ENCODE results near the gene PICALM. TPM values are rescaled to one million over a fixed set of nuclear protein-coding genes. Genes with fewer than 3 reads are reported as not detected.

PICALM gene
- total and polyA plus RNA-seq, 9 of the 15 experiments (the other 6 are each of a cell fraction or from before 2014, with no cell fraction given), result 41.3 to 990 (median 309) TPM

DNA sequence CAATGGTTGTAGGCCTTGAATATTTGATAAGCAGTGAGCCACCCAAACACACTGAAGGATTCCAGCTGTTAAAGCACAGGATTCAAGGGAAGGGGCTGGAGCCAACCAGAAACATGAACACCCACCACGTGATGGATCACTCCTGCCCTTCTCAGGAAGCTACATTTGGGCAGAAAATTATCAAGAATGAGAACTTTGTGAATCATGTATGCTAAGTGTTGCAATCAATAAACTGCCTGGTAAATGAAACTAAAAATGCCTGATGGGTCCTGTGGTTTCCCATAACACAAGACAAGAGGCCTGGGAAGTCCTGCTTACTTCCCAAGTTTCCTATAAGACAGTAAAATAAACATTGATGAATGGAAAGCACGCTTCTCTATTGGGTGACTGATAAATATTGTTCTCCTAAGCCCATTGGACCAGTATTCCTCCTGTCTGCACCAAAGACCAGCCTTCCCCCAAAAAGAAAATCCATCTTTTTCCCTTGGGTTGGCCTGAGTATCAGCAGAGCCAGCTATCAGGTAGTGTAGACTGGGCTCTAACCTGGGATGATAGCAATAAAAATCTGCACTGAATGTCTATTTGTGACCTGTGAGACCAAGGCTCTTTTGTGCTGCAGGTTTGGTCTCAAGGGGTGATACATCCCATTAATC lies 115.3 kb downstream of the PICALM start (continued):
- TF ChIP-seq, protein P1, sequence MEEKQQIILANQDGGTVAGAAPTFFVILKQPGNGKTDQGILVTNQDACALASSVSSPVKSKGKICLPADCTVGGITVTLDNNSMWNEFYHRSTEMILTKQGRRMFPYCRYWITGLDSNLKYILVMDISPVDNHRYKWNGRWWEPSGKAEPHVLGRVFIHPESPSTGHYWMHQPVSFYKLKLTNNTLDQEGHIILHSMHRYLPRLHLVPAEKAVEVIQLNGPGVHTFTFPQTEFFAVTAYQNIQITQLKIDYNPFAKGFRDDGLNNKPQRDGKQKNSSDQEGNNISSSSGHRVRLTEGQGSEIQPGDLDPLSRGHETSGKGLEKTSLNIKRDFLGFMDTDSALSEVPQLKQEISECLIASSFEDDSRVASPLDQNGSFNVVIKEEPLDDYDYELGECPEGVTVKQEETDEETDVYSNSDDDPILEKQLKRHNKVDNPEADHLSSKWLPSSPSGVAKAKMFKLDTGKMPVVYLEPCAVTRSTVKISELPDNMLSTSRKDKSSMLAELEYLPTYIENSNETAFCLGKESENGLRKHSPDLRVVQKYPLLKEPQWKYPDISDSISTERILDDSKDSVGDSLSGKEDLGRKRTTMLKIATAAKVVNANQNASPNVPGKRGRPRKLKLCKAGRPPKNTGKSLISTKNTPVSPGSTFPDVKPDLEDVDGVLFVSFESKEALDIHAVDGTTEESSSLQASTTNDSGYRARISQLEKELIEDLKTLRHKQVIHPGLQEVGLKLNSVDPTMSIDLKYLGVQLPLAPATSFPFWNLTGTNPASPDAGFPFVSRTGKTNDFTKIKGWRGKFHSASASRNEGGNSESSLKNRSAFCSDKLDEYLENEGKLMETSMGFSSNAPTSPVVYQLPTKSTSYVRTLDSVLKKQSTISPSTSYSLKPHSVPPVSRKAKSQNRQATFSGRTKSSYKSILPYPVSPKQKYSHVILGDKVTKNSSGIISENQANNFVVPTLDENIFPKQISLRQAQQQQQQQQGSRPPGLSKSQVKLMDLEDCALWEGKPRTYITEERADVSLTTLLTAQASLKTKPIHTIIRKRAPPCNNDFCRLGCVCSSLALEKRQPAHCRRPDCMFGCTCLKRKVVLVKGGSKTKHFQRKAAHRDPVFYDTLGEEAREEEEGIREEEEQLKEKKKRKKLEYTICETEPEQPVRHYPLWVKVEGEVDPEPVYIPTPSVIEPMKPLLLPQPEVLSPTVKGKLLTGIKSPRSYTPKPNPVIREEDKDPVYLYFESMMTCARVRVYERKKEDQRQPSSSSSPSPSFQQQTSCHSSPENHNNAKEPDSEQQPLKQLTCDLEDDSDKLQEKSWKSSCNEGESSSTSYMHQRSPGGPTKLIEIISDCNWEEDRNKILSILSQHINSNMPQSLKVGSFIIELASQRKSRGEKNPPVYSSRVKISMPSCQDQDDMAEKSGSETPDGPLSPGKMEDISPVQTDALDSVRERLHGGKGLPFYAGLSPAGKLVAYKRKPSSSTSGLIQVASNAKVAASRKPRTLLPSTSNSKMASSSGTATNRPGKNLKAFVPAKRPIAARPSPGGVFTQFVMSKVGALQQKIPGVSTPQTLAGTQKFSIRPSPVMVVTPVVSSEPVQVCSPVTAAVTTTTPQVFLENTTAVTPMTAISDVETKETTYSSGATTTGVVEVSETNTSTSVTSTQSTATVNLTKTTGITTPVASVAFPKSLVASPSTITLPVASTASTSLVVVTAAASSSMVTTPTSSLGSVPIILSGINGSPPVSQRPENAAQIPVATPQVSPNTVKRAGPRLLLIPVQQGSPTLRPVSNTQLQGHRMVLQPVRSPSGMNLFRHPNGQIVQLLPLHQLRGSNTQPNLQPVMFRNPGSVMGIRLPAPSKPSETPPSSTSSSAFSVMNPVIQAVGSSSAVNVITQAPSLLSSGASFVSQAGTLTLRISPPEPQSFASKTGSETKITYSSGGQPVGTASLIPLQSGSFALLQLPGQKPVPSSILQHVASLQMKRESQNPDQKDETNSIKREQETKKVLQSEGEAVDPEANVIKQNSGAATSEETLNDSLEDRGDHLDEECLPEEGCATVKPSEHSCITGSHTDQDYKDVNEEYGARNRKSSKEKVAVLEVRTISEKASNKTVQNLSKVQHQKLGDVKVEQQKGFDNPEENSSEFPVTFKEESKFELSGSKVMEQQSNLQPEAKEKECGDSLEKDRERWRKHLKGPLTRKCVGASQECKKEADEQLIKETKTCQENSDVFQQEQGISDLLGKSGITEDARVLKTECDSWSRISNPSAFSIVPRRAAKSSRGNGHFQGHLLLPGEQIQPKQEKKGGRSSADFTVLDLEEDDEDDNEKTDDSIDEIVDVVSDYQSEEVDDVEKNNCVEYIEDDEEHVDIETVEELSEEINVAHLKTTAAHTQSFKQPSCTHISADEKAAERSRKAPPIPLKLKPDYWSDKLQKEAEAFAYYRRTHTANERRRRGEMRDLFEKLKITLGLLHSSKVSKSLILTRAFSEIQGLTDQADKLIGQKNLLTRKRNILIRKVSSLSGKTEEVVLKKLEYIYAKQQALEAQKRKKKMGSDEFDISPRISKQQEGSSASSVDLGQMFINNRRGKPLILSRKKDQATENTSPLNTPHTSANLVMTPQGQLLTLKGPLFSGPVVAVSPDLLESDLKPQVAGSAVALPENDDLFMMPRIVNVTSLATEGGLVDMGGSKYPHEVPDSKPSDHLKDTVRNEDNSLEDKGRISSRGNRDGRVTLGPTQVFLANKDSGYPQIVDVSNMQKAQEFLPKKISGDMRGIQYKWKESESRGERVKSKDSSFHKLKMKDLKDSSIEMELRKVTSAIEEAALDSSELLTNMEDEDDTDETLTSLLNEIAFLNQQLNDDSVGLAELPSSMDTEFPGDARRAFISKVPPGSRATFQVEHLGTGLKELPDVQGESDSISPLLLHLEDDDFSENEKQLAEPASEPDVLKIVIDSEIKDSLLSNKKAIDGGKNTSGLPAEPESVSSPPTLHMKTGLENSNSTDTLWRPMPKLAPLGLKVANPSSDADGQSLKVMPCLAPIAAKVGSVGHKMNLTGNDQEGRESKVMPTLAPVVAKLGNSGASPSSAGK (IDR thresholded peaks at IDR 0.05), result no peak
- TF ChIP-seq NUFIP1 (IDR thresholded peaks at IDR 0.05; ENCODE audit: partially characterized antibody) (no peak), ZNF586 (CRISPR knock-in tag; conservative IDR thresholded peaks at IDR 0.05) (peak; percentile 74; the same call in 1 of the 2 replicates), FOXJ2 (tag; IDR thresholded peaks at IDR 0.05) (no peak), ZNF134 (CRISPR knock-in tag; conservative IDR thresholded peaks at IDR 0.05) (no peak), KAT8 (IDR thresholded peaks at IDR 0.05; ENCODE audit: low read depth) (no peak), POLR2G (IDR thresholded peaks at IDR 0.05; ENCODE audit: low read depth, low read length) (peak; percentile 46; the same call in 1 of the 2 replicates), PRMT5 (CRISPR knock-in tag; IDR thresholded peaks at IDR 0.05) (no peak), HMG20A (CRISPR knock-in tag; conservative IDR thresholded peaks at IDR 0.05) (no peak), ZFPM2 (CRISPR knock-in tag; IDR thresholded peaks at IDR 0.05) (no peak), L3MBTL2 (IDR thresholded peaks at IDR 0.05) (peak; percentile 37; the same call in 1 of the 2 replicates), MIER1 (IDR thresholded peaks at IDR 0.05; ENCODE audit: low read depth) (no peak)
- TF ChIP-seq, protein P2, sequence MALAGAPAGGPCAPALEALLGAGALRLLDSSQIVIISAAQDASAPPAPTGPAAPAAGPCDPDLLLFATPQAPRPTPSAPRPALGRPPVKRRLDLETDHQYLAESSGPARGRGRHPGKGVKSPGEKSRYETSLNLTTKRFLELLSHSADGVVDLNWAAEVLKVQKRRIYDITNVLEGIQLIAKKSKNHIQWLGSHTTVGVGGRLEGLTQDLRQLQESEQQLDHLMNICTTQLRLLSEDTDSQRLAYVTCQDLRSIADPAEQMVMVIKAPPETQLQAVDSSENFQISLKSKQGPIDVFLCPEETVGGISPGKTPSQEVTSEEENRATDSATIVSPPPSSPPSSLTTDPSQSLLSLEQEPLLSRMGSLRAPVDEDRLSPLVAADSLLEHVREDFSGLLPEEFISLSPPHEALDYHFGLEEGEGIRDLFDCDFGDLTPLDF (CRISPR knock-in tag; IDR thresholded peaks at IDR 0.05), result no peak
- TF ChIP-seq, protein P3, sequence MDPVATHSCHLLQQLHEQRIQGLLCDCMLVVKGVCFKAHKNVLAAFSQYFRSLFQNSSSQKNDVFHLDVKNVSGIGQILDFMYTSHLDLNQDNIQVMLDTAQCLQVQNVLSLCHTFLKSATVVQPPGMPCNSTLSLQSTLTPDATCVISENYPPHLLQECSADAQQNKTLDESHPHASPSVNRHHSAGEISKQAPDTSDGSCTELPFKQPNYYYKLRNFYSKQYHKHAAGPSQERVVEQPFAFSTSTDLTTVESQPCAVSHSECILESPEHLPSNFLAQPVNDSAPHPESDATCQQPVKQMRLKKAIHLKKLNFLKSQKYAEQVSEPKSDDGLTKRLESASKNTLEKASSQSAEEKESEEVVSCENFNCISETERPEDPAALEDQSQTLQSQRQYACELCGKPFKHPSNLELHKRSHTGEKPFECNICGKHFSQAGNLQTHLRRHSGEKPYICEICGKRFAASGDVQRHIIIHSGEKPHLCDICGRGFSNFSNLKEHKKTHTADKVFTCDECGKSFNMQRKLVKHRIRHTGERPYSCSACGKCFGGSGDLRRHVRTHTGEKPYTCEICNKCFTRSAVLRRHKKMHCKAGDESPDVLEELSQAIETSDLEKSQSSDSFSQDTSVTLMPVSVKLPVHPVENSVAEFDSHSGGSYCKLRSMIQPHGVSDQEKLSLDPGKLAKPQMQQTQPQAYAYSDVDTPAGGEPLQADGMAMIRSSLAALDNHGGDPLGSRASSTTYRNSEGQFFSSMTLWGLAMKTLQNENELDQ (CRISPR knock-in tag; IDR thresholded peaks at IDR 0.05; ENCODE audit: borderline replicate concordance), result no peak

Data from K562 (cell line).